OCI-LY7 (cell line): ENCODE measurements around the gene ARHGEF19. TPM values are rescaled to one million over a fixed set of nuclear protein-coding genes. Genes with fewer than 3 reads are reported as not detected.

ENCODE experiments used
- BruUV-seq: library from RNA; stranded (reverse); fragments of 400-500 nt; replicated peaks from 2 replicates; lab custom pipeline; 2021; lab: Mats Ljungman, UMichigan
- CTCF ChIA-PET: fragments of 300-600 bp; sonication (Branson Sonifier 250); formaldehyde crosslinking; loops from one replicate; lab custom pipeline; 2022; ENCODE audit warnings: antibody characterized with exemption; ENCODE audit not compliant: unreplicated experiment; lab: Charles Lee
- POLR2A ChIA-PET: fragments of 300-600 bp; sonication (Branson Sonifier 250); formaldehyde crosslinking; loops from one replicate; lab custom pipeline; 2022; ENCODE audit warnings: antibody characterized with exemption; lab: Charles Lee
- DNase-seq: peaks from one replicate; pipeline ENCODE4 v3.0.0-alpha.2; 2015; ENCODE audit warnings: low spot score
- H2AFZ ChIP-seq: fragments of 200-600 bp; sonication (generic), shearing (Covaris generic); 2 replicates; pipeline ENCODE4 v1.6.1; 2014; ENCODE audit warnings: mild to moderate bottlenecking, antibody characterized with exemption, low read length, moderate library complexity
- H3K27ac ChIP-seq: fragments of 200-600 bp; sonication (generic); 2 replicates; pipeline ENCODE4 v1.5.1; 2014; ENCODE audit warnings: mixed run types, low read depth, mild to moderate bottlenecking, moderate library complexity, low read length, inconsistent platforms; ENCODE audit not compliant: poor library complexity, severe bottlenecking
- H3K36me3 ChIP-seq: fragments of 200-600 bp; sonication (generic); 2 replicates; pipeline ENCODE4 v1.6.1; 2014; ENCODE audit warnings: mild to moderate bottlenecking, antibody characterized with exemption, low read length, moderate library complexity, mixed read lengths; ENCODE audit not compliant: insufficient read depth
- H3K4me1 ChIP-seq: fragments of 200-600 bp; sonication (generic); 2 replicates; pipeline ENCODE4 v1.5.1; 2014; ENCODE audit warnings: mild to moderate bottlenecking, low read length; ENCODE audit not compliant: insufficient read depth, poor library complexity, severe bottlenecking
- H3K4me2 ChIP-seq: fragments of 200-600 bp; sonication (generic); 2 replicates; pipeline ENCODE4 v1.6.1; 2014; ENCODE audit warnings: mild to moderate bottlenecking, low read length
- H3K4me3 ChIP-seq: fragments of 200-600 bp; sonication (generic); 2 replicates; pipeline ENCODE4 v1.5.1; 2014; ENCODE audit warnings: mild to moderate bottlenecking, low read depth, low read length; ENCODE audit not compliant: poor library complexity, severe bottlenecking
- H3K79me2 ChIP-seq: fragments of 200-600 bp; sonication (generic); 2 replicates; pipeline ENCODE4 v1.6.1; 2016; ENCODE audit warnings: low read depth, mild to moderate bottlenecking, low read length, moderate library complexity, mixed read lengths; ENCODE audit not compliant: insufficient read depth
- H3K9me2 ChIP-seq: fragments of 200-600 bp; sonication (generic); 2 replicates; pipeline ENCODE4 v1.6.1; 2016; ENCODE audit warnings: mild to moderate bottlenecking, low read length, mixed read lengths; ENCODE audit not compliant: insufficient read depth
- H3K9me3 ChIP-seq: fragments of 200-600 bp; sonication (generic); 2 replicates; pipeline ENCODE4 v1.6.1; 2014; ENCODE audit warnings: mild to moderate bottlenecking, mixed run types, low read length, mixed read lengths
- H4K20me1 ChIP-seq: fragments of 200-600 bp; sonication (generic); 2 replicates; pipeline ENCODE4 v1.6.1; 2014; ENCODE audit warnings: mild to moderate bottlenecking, antibody characterized with exemption, low read length, moderate library complexity, mixed read lengths; ENCODE audit not compliant: insufficient read depth
- CTCF ChIP-seq: fragments of 200-600 bp; sonication (generic); conservative IDR thresholded peaks from 2 replicates; pipeline ENCODE4 v1.5.1; 2014; ENCODE audit warnings: mild to moderate bottlenecking, antibody characterized with exemption, low read length, moderate library complexity, mixed read lengths
- EZH2phosphoT487 ChIP-seq: fragments of 200-600 bp; sonication (generic); IDR thresholded peaks from 2 replicates; pipeline ENCODE4 v1.6.1; 2018; ENCODE audit warnings: low read depth, borderline replicate concordance, mild to moderate bottlenecking, mixed run types, antibody characterized with exemption, low read length, moderate library complexity, mixed read lengths
- intact Hi-C: fragments of 100-400 bp; cut with micrococcal nuclease; formaldehyde crosslinking; loops from one replicate; pipeline ENCODE4 v1.10.0; 2022; ENCODE audit not compliant: unreplicated experiment
- total RNA-seq, 2 experiments: library from RNA; depleted of rRNA in 1 of 2; stranded (reverse); fragments of >200 nt in 1 of 2; shearing (Covaris generic) in 1 of 2; gene quantifications; 2 replicates each; pipeline ENCODE4 v1.2.3, GENCODE V29; 2014 to 2022

The ARHGEF19 gene
- total RNA-seq, 2 experiments from 2014 or later: 2.7 to 6.2 TPM

GRCh38 chr1:16231331-16232315 lies 19.2 kb upstream of the ARHGEF19 start:
- intact Hi-C loops: no loop called here
- ChIA-PET CTCF (no interaction called here), POLR2A (no interaction called here)

GRCh38 chr1:16230744-16231143 lies 18.3 kb upstream of the ARHGEF19 start:
- Histone ChIP-seq H3K4me1 (peaks cover under 1% of the 10 kb centered on the region), H3K79me2 (no peaks in the 10 kb centered on the region), H3K9me2 (no peaks in the 10 kb centered on the region), H2AFZ (no peak overlapping the region), H3K27ac (no peak overlapping the region), H3K36me3 (no peaks in the 10 kb centered on the region), H4K20me1 (no peaks in the 10 kb centered on the region), H3K9me3 (no peaks in the 10 kb centered on the region), H3K4me2 (no peak overlapping the region), H3K4me3 (no peak overlapping the region)
- DNase-seq: no peak
- ChIA-PET POLR2A (interaction anchor here (0.8 kb wide), 1 partner anchor 19 kb away, joined by 3 read pairs; no protein-coding TSS in a partner anchor), CTCF (no interaction called here)
- intact Hi-C loops: no loop called here
- TF ChIP-seq EZH2phosphoT487: no peak
- TF ChIP-seq CTCF: no peak
- BruUV-seq: no TSS peak

More at GRCh38 chr1:16231331-16232315, 19.2 kb upstream of the ARHGEF19 start:
- no peaks in the 10 kb centered on the region for H3K36me3 ChIP-seq
- DNase-seq: no peak
- H3K9me3 ChIP-seq: no peaks in the 10 kb centered on the region
- H3K9me2 ChIP-seq: no peaks in the 10 kb centered on the region
- H2AFZ ChIP-seq: no peak overlapping the region
- no peaks in the 10 kb centered on the region for H3K79me2 ChIP-seq
- no peaks in the 10 kb centered on the region for H4K20me1 ChIP-seq
- no TSS peak for BruUV-seq
- H3K4me3 ChIP-seq: no peak overlapping the region
- no peak for TF ChIP-seq EZH2phosphoT487
- no peak for TF ChIP-seq CTCF
- H3K4me2 ChIP-seq: no peak overlapping the region
- peaks cover 7% of the 10 kb centered on the region for H3K4me1 ChIP-seq
- no peak overlapping the region for H3K27ac ChIP-seq
